Right lobe of liver (tissue), 6 donors: ENCODE data around the gene PACS2. TPM values are rescaled to one million over a fixed set of nuclear protein-coding genes. Genes with fewer than 3 reads are reported as not detected.

Experiments used
- ATAC-seq, 4 donors: fragments of 200-7000 bp; cut with Tn5 transposase; one replicate each; pipeline ENCODE4 v1.9.1; 2020; ENCODE audit warnings: mild to moderate bottlenecking in 4 of 4, moderate library complexity in 4 of 4
- DNase-seq, 3 donors: peaks; one replicate each; pipeline ENCODE4 v3.0.0-alpha.2; 2020
- H3K27ac ChIP-seq, 3 donors: fragments of 200-600 bp; one replicate each; pipeline ENCODE4 v1.8.0; 2022
- H3K27me3 ChIP-seq, 2 donors: fragments of 200-600 bp; one replicate each; pipeline ENCODE4 v1.8.0; 2022
- H3K36me3 ChIP-seq, 4 donors: fragments of 200-600 bp; sonication (generic) in 1 of 4; one replicate each; pipeline versions ENCODE4 v1.5.1 to v1.8.0; 2017 to 2022; ENCODE audit warnings: control low read depth in 1 of 4
- H3K4me1 ChIP-seq, 4 donors: fragments of 200-600 bp; sonication (generic) in 1 of 4; one replicate each; pipeline versions ENCODE4 v1.5.1 to v1.8.0; 2017 to 2022; ENCODE audit warnings: control low read depth in 1 of 4
- H3K4me3 ChIP-seq, 3 donors: fragments of 200-600 bp; one replicate each; pipeline ENCODE4 v1.8.0; 2022
- H3K9me3 ChIP-seq, 4 donors: fragments of 200-600 bp; sonication (generic) in 1 of 4; one replicate each; pipeline versions ENCODE4 v1.5.1 to v1.8.0; 2017 to 2022; ENCODE audit warnings: control low read depth in 1 of 4
- POLR2A ChIP-seq: fragments of 450-650 bp; IDR thresholded peaks from one replicate; pipeline ENCODE4 v1.6.1; 2017; ENCODE audit warnings: antibody characterized with exemption, mild to moderate bottlenecking
- WGBS: methylation state at CpG from one replicate; pipeline ENCODE4 v1.1.6; 2018; ENCODE audit warnings: low coverage, low lambda C conversion rate; ENCODE audit not compliant: insufficient coverage; ENCODE audit errors: missing lambda C conversion rate; 5-methylcytosine and 5-hydroxymethylcytosine counted together
- intact Hi-C, 2 donors: fragments of 100-400 bp; cut with DNase I; formaldehyde crosslinking; loops; one replicate each; pipeline versions ENCODE4 v1.11.2 to v1.14.1; 2022
- total RNA-seq, 6 experiments: library from RNA; depleted of rRNA in 2 of 6; stranded (reverse); fragments of >200 nt in 2 of 6; fragmentation: NEBNext Ultra II Directional in 3 of 6; extraction: Animal tissue kit (Norgen Biotek cat#: 25700) in 3 of 6; gene quantifications; one replicate each; pipeline versions ENCODE4 v1.1.0 to v1.2.4, GENCODE V29; 2016 to 2023
- TF ChIP-seq, protein P1 (sequence below), 4 donors: fragments of 200-600 bp in 3 of 4; fragments of 450-650 bp in 1 of 4; IDR thresholded peaks; one replicate each; pipeline versions ENCODE4 v1.5.1 to v1.8.0; 2016 to 2022; ENCODE audit warnings: antibody characterized with exemption in 4 of 4, mild to moderate bottlenecking in 2 of 4
- donor health status: DM: no; HTN: yes; CAD: no.
- donor health status: DM: no; HTN: no; CAD: no.
- donor health status: DM: no; HTN: no; CAD: no.
- donor health status: DM: no; HTN: yes; CAD: no.
- donor health status: DM: no; HTN: yes; CAD: no.

Gene PACS2
- total RNA-seq, 6 experiments from 2014 or later: 19.8 to 26.7 (median 21.5) TPM

DNA sequence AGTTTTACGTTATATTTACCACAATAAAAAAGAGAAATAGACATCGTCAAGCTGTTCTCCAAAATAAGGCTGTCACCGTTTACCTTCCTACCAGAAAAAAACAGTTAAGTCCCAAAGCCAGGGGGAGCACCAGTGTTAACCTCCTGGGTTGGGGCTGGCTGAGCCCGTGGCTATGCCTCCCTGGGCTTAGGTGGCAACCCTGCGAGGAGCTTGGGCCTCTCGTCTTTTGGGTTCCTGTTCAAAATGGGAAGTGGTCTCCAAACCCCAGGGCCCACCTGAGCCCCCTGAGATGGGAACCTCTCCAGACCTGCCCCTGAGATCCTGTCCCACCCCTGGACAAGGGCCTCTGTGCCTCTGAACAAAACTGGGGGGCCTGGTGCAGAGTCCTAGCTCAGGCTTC, 22.9 kb downstream of the PACS2 start:
- DNase-seq (peak in 1 of 3 donors; percentile 21), ATAC-seq (no peak)
- Histone ChIP-seq H3K4me1 (peaks cover 0 to 29% (median 15%) of the 10 kb centered on the region in 4 donors), H3K4me3 (no peak overlapping the region), H3K36me3 (no peaks in the 10 kb centered on the region), H3K9me3 (no peaks in the 10 kb centered on the region), H3K27ac (peak overlapping the region in 1 of 3 donors; percentile 24), H3K27me3 (no peaks in the 10 kb centered on the region)
- WGBS: 94% methylated on average over 6 of the region's 6 CpGs
- intact Hi-C loops: no loop called here
- TF ChIP-seq POLR2A: no peak
- TF ChIP-seq, protein P1, sequence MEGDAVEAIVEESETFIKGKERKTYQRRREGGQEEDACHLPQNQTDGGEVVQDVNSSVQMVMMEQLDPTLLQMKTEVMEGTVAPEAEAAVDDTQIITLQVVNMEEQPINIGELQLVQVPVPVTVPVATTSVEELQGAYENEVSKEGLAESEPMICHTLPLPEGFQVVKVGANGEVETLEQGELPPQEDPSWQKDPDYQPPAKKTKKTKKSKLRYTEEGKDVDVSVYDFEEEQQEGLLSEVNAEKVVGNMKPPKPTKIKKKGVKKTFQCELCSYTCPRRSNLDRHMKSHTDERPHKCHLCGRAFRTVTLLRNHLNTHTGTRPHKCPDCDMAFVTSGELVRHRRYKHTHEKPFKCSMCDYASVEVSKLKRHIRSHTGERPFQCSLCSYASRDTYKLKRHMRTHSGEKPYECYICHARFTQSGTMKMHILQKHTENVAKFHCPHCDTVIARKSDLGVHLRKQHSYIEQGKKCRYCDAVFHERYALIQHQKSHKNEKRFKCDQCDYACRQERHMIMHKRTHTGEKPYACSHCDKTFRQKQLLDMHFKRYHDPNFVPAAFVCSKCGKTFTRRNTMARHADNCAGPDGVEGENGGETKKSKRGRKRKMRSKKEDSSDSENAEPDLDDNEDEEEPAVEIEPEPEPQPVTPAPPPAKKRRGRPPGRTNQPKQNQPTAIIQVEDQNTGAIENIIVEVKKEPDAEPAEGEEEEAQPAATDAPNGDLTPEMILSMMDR (IDR thresholded peaks at IDR 0.05): no peak

DNA sequence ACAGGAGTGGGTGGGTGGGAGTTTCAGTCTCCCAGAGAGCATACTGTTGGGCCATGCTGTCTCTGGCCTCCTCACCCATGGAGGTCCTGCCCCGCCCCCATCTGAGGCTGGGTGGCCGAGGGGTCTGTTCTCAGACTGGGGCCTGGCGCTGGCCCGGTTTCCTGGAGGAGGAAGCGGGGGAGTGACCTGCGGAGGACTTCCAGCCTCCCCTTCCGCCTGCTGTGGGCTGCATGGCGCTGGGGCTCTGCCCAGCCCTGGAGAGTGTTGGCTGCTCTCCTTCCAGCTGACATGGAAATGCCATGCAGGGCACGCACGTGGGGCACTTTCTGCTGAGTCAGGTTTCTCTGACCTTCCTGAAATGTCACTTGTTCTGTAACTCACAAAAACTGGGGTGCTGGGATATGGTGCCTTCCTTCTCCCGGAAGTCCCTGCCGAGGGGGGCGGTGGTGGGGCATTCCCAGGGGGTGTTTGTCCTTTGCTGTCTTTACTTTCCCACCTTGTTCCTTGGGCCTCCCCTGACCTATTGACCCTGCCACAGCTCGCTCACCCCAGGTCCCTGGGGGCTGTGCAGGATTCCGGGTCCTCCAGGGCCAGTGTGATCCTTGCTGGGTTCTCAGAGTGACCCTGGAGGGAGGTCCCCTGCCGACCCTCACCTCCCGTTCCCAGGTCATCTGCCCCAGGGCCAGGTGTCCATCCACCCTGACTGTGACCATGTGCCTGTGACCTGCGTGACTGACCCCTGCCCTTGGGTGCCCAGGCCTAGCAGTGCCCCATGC, 23.6 kb downstream of the PACS2 start:
- H3K27me3 ChIP-seq: no peaks in the 10 kb centered on the region
- H3K9me3 ChIP-seq: no peaks in the 10 kb centered on the region
- H3K36me3 ChIP-seq: no peaks in the 10 kb centered on the region
- ATAC-seq: peak; percentile 63 to 83 (median 71)
- WGBS: 7% methylated on average over 5 of the region's 18 CpGs
- intact Hi-C loops: no loop called here
- H3K4me3 ChIP-seq: no peak overlapping the region
- TF ChIP-seq POLR2A: no peak
- TF ChIP-seq, protein P1 (IDR thresholded peaks at IDR 0.05): no peak
- DNase-seq: peak; percentile 51 to 83 (median 82)
- peak overlapping the region in 1 of 3 donors; percentile 24 for H3K27ac ChIP-seq
- peaks cover 0 to 27% (median 14%) of the 10 kb centered on the region in 4 donors for H3K4me1 ChIP-seq

DNA sequence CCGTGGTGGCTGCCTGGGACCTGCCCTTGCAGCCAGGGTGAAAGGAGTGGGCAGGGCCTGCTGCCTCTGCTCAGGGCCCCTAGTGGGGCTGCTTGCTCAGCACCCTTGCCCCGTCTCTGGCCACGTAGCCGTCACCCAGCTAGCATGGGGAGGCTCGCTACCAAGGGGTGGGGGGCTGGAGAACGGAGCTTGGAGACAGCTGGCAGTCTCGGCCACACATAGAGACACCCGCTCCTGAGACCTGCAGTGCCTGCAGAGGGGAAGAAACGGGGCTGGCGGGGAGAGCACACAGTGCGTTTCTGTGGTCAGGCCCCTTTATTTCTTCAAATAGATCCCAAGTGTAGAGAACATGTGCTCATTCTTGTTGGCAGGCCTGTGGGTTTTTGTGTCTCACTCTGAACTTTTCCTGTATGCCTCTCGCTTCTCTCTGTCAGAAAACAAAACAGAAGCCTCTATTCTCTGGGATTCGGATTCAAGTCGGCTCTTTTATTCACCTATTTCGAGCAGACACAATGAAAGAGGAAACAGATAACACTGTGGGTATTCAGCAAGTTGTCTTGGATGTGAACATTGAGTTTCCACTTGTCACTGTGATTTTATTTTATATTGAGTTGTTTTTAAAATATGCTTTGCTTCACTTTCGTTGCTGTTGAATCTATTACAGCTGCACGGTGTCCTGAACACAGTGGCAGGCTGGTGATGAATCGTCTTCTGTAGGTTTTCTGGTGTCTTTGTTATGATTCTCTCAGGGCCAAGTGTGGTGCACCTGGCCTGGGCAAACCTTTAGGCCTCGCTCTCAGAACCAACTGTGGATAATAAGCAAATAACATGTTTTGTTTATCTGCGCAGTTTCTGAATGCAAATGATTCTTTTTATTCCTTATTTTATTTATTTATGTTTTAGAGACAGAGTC, 26.5 kb downstream of the PACS2 start:
- no peaks in the 10 kb centered on the region for H3K27me3 ChIP-seq
- ATAC-seq (no peak), DNase-seq (peak in 1 of 3 donors; percentile 44)
- no peaks in the 10 kb centered on the region for H3K36me3 ChIP-seq
- intact Hi-C loops: no loop called here
- WGBS: 62% methylated on average over 14 of the region's 20 CpGs
- no peak overlapping the region for H3K4me3 ChIP-seq
- no peak for TF ChIP-seq POLR2A
- TF ChIP-seq, protein P1 (IDR thresholded peaks at IDR 0.05): no peak
- H3K4me1 ChIP-seq: peaks cover 0 to 16% (median 9%) of the 10 kb centered on the region in 4 donors
- no peaks in the 10 kb centered on the region for H3K9me3 ChIP-seq
- no peak overlapping the region for H3K27ac ChIP-seq

DNA sequence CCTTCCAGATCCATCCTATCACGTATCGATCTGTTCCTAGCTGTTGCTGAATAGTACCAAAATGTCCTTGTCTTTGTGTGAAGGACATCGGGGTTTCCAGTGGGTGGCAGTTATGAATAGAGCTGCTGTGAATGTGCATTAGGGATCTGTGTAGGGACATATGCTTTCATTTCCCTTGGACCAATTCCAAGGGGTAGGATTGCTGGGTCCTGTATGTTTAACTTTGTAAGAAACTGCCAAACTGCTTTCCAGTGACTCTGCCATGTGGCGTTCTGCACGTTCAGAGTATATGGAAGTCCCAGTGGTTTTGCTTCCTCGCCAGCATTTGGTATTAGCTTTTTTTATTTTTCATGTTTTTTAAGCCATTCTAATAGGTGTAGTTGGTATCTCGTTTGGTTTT, 28.6 kb downstream of the PACS2 start:
- no peak overlapping the region for H3K4me3 ChIP-seq
- peaks cover 0 to 5% (median 2%) of the 10 kb centered on the region in 4 donors for H3K4me1 ChIP-seq
- H3K27me3 ChIP-seq: no peaks in the 10 kb centered on the region
- intact Hi-C loops: no loop called here
- no peak for DNase-seq
- ATAC-seq: peak in 1 of 4 donors; percentile 18
- H3K27ac ChIP-seq: no peak overlapping the region
- no peaks in the 10 kb centered on the region for H3K36me3 ChIP-seq
- WGBS: 76% methylated on average over 7 of the region's 7 CpGs
- no peaks in the 10 kb centered on the region for H3K9me3 ChIP-seq
- TF ChIP-seq, protein P1 (IDR thresholded peaks at IDR 0.05): no peak
- TF ChIP-seq POLR2A: no peak
